ENCODE measurements around the gene HOXA11. TPM values are rescaled to one million over a fixed set of nuclear protein-coding genes. Genes with fewer than 3 reads are reported as not detected.

HOXA11 gene
- total RNA-seq, 2 donors from 2014 or later: 0.28 to 3.7 TPM

GRCh38 chr7:27143023-27143949 lies 41.7 kb downstream of the HOXA11 start, which contains the start of gene HOXA5:
TSS of gene HOXA5 (minus strand) at chr7:27143681. CDS start at chr7:27143607, 74 bp downstream.
- Histone ChIP-seq H3K36me3 (peaks cover 11% of the 10 kb centered on the region), H3K27me3 (replicated peaks; ENCODE audit: insufficient read depth) (no peaks in the 10 kb centered on the region), H3K4me3 (peak within 1 kb of the TSS; percentile 84), H3K4me1 (ENCODE audit: control insufficient read depth in 1 of 2, low read depth in 2 of 2) (peaks cover 5 to 34% of the 10 kb centered on the region in 2 donors), H3K9me3 (no peaks in the 10 kb centered on the region), H3K27ac (peak within 1 kb of the TSS; percentile 95 to 97)
- DNase-seq (ENCODE audit: low spot score) (no peak), ATAC-seq (ENCODE audit: insufficient number of reproducible peaks, low FRiP score, low read depth) (peak; percentile 95)
- TF ChIP-seq CTCF (IDR thresholded peaks at IDR 0.05): peak; percentile 85

GRCh38 chr7:27142580-27143022 lies 42.4 kb downstream of the HOXA11 start:
- Histone ChIP-seq H3K36me3 (peaks cover 11% of the 10 kb centered on the region), H3K27me3 (replicated peaks; ENCODE audit: insufficient read depth) (no peaks in the 10 kb centered on the region), H3K4me1 (ENCODE audit: control insufficient read depth in 1 of 2, low read depth in 2 of 2) (peaks cover 5 to 31% of the 10 kb centered on the region in 2 donors), H3K9me3 (no peaks in the 10 kb centered on the region), H3K27ac (peak overlapping the region; percentile 95 to 97), H3K4me3 (peak overlapping the region; percentile 84)
- DNase-seq (ENCODE audit: low spot score): no peak
- TF ChIP-seq CTCF (IDR thresholded peaks at IDR 0.05): no peak
- no peak for ATAC-seq (ENCODE audit: insufficient number of reproducible peaks, low FRiP score, low read depth)

GRCh38 chr7:27141923-27142579 lies 43.0 kb downstream of the HOXA11 start:
- Histone ChIP-seq H3K4me3 (peak overlapping the region; percentile 84), H3K36me3 (peaks cover 11% of the 10 kb centered on the region), H3K4me1 (ENCODE audit: control insufficient read depth in 1 of 2, low read depth in 2 of 2) (peaks cover 0 to 27% of the 10 kb centered on the region in 2 donors), H3K9me3 (no peaks in the 10 kb centered on the region), H3K27ac (peak overlapping the region; percentile 95 to 97), H3K27me3 (replicated peaks; ENCODE audit: insufficient read depth) (no peaks in the 10 kb centered on the region)
- peak; percentile 47 for TF ChIP-seq CTCF (IDR thresholded peaks at IDR 0.05)
- DNase-seq (ENCODE audit: low spot score) (no peak), ATAC-seq (ENCODE audit: insufficient number of reproducible peaks, low FRiP score, low read depth) (no peak)

GRCh38 chr7:27141137-27141922 lies 43.7 kb downstream of the HOXA11 start:
- Histone ChIP-seq H3K27ac (peak overlapping the region; percentile 95 to 97), H3K9me3 (no peaks in the 10 kb centered on the region), H3K4me1 (ENCODE audit: control insufficient read depth in 1 of 2, low read depth in 2 of 2) (peaks cover 5 to 26% of the 10 kb centered on the region in 2 donors), H3K4me3 (peak overlapping the region; percentile 84), H3K36me3 (peaks cover 11% of the 10 kb centered on the region), H3K27me3 (replicated peaks; ENCODE audit: insufficient read depth) (no peaks in the 10 kb centered on the region)
- ATAC-seq (ENCODE audit: insufficient number of reproducible peaks, low FRiP score, low read depth) (no peak), DNase-seq (ENCODE audit: low spot score) (no peak)
- no peak for TF ChIP-seq CTCF (IDR thresholded peaks at IDR 0.05)

All from thoracic aorta (tissue), 2 donors.